Kidney (tissue), 14 donors: ENCODE data around the gene RASA3. TPM values are rescaled to one million over a fixed set of nuclear protein-coding genes. Genes with fewer than 3 reads are reported as not detected.

Source experiments
- DNase-seq, 5 donors: peaks; one replicate each; pipeline ENCODE4 v3.0.0-alpha.2; 2013 to 2020
- FAIRE-seq: peaks from 2 replicates; lab custom pipeline; 2012; peaks lifted over from hg19 to GRCh38; lab: Jason Lieb, UNC
- H3K27ac ChIP-seq, 2 donors: one replicate each; pipeline ENCODE4 v1.7.0; 2013; ENCODE audit warnings: low read depth in 2 of 2, low read length in 2 of 2, inconsistent platforms in 1 of 2
- H3K27me3 ChIP-seq: one replicate; pipeline ENCODE4 v1.7.1; 2013; ENCODE audit warnings: low read length, inconsistent platforms; ENCODE audit not compliant: control insufficient read depth, insufficient read depth
- H3K36me3 ChIP-seq, 3 donors: one replicate each; pipeline versions ENCODE4 v1.7.0 to v1.7.1; 2013; ENCODE audit warnings: low read length in 3 of 3, control low read depth in 1 of 3, inconsistent platforms in 1 of 3; ENCODE audit not compliant: insufficient read depth in 3 of 3, control insufficient read depth in 2 of 3
- H3K4me1 ChIP-seq, 3 donors: one replicate each; pipeline versions ENCODE4 v1.7.0 to v1.7.1; 2013; ENCODE audit warnings: low read length in 3 of 3, inconsistent platforms in 1 of 3, low read depth in 1 of 3; ENCODE audit not compliant: control insufficient read depth in 2 of 3, insufficient read depth in 2 of 3
- H3K4me3 ChIP-seq, 3 donors: one replicate each; pipeline versions ENCODE4 v1.7.0 to v1.8.1; 2013; ENCODE audit warnings: low read length in 3 of 3, control low read depth in 1 of 3, inconsistent platforms in 1 of 3
- H3K9ac ChIP-seq, 3 donors: one replicate each; pipeline versions ENCODE4 v1.7.0 to v1.7.1; 2013; ENCODE audit warnings: low read length in 3 of 3, control low read depth in 1 of 3, inconsistent platforms in 1 of 3
- H3K9me3 ChIP-seq, 3 donors: one replicate each; pipeline versions ENCODE4 v1.7.0 to v1.7.1; 2013; ENCODE audit warnings: low read length in 3 of 3, control low read depth in 1 of 3, inconsistent platforms in 1 of 3; ENCODE audit not compliant: control insufficient read depth in 2 of 3, insufficient read depth in 1 of 3
- intact Hi-C: fragments of 100-400 bp; cut with DNase I; formaldehyde crosslinking; loops from one replicate; pipeline ENCODE4 v1.11.1; 2022
- polyA plus RNA-seq: library from polyadenylated mRNA; stranded (reverse); fragments of 350-450 nt; fragmentation: Illumina TruSeq; extraction: RNeasy Lipid Tissue Mini Kit (QIAGEN cat#74804); gene quantifications from one replicate; pipeline ENCODE4 v1.2.3, GENCODE V29; 2014; ENCODE audit warnings: low read depth, low replicate concordance; ENCODE audit not compliant: insufficient read depth
- total RNA-seq: library from RNA; stranded (reverse); fragmentation: NEBNext Ultra II Directional; extraction: Animal tissue kit (Norgen Biotek cat#: 25700); gene quantifications from one replicate; pipeline ENCODE4 v1.2.1, GENCODE V29; 2021
- TF ChIP-seq, protein P1 (sequence below): IDR thresholded peaks from 3 replicates; pipeline ENCODE4 v1.5.1; 2012; ENCODE audit warnings: mild to moderate bottlenecking, moderate library complexity, borderline replicate concordance; ENCODE audit not compliant: insufficient read depth; ENCODE audit errors: extremely low read depth
- donor health status: control.
- donor health status: control.
- donor health status: control.
- donor health status: control.
- donor health status: control.
- donor health status: DM: yes; HTN: yes; CAD: no.
- donor health status: Normal renal cell carcinoma (clear cell type).

RASA3 gene
- total and polyA plus RNA-seq, 2 donors from 2014 or later: 4.2 to 28.8 TPM

GRCh38 chr13:113971471-113972231 is 160.8 kb downstream of the RASA3 start:
- intact Hi-C loops: no loop called here
- no peaks in the 10 kb centered on the region for H3K4me1 ChIP-seq

DNA sequence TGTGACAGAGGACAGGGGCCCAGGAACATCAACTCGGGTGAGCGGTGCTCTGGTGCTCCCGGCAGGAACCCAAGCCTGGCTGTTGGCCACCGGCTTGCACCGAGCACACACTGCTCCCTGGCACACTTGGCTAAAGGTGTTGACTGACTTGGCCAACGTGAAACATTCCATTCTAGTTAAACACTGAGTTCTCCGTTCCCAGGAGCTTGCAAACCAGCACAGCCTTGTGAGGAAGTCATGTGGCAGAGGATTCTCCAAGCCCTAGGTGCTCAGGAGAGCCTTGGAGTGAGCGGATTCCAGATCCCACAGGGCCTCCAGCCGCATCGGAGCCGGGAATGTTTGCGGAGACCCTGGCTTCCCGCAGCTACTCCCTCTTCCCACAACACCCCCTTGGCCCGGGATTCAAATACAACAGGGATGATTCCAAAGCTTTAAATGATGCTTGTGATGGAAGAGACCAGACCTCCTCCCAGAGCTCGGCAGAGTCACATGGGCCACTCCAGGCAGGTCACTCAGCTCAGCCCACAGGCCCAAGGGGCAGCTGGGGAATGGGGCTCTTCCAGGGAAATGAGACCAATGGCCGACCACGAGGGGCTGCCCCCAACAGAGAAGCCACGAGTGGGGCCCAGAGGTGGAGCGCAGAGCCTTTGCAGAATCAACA is 161.5 kb downstream of the RASA3 start:
- H3K27me3 ChIP-seq: no peaks in the 10 kb centered on the region
- TF ChIP-seq, protein P1, sequence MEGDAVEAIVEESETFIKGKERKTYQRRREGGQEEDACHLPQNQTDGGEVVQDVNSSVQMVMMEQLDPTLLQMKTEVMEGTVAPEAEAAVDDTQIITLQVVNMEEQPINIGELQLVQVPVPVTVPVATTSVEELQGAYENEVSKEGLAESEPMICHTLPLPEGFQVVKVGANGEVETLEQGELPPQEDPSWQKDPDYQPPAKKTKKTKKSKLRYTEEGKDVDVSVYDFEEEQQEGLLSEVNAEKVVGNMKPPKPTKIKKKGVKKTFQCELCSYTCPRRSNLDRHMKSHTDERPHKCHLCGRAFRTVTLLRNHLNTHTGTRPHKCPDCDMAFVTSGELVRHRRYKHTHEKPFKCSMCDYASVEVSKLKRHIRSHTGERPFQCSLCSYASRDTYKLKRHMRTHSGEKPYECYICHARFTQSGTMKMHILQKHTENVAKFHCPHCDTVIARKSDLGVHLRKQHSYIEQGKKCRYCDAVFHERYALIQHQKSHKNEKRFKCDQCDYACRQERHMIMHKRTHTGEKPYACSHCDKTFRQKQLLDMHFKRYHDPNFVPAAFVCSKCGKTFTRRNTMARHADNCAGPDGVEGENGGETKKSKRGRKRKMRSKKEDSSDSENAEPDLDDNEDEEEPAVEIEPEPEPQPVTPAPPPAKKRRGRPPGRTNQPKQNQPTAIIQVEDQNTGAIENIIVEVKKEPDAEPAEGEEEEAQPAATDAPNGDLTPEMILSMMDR: no peak
- H3K9me3 ChIP-seq: no peaks in the 10 kb centered on the region
- no peak overlapping the region for H3K9ac ChIP-seq
- FAIRE-seq (no peak), DNase-seq (peak in 1 of 5 donors; percentile 67)
- no peak overlapping the region for H3K4me3 ChIP-seq
- intact Hi-C loops: no loop called here
- no peaks in the 10 kb centered on the region for H3K36me3 ChIP-seq
- H3K27ac ChIP-seq: no peak overlapping the region
- no peaks in the 10 kb centered on the region for H3K4me1 ChIP-seq

More at GRCh38 chr13:113971471-113972231, 160.8 kb downstream of the RASA3 start:
- Histone ChIP-seq H3K36me3 (no peaks in the 10 kb centered on the region), H3K27ac (no peak overlapping the region), H3K27me3 (no peaks in the 10 kb centered on the region), H3K4me3 (no peak overlapping the region), H3K9ac (no peak overlapping the region), H3K9me3 (no peaks in the 10 kb centered on the region)
- TF ChIP-seq, protein P1: no peak
- FAIRE-seq: no peak
- DNase-seq: peak in 1 of 5 donors; percentile 70

- Histone ChIP-seq H3K27ac (no peak overlapping the region), H3K27me3 (no peaks in the 10 kb centered on the region), H3K9me3 (no peaks in the 10 kb centered on the region), H3K36me3 (peaks cover 0 to 2% (median 0%) of the 10 kb centered on the region in 3 donors), H3K4me3 (no peak overlapping the region), H3K4me1 (no peaks in the 10 kb centered on the region), H3K9ac (no peak overlapping the region)
- FAIRE-seq (no peak), DNase-seq (peak in 1 of 5 donors; percentile 79)
- intact Hi-C loops: no loop called here
- TF ChIP-seq, protein P1: no peak
Observed at GRCh38 chr13:113969973-113970611, 162.3 kb downstream of the RASA3 start.
